ENCODE data around the gene CELF4. TPM values are rescaled to one million over a fixed set of nuclear protein-coding genes. Genes with fewer than 3 reads are reported as not detected.

The CELF4 gene
- total RNA-seq, 2 donors from 2014 or later = 1.4 TPM; not detected in 1

DNA sequence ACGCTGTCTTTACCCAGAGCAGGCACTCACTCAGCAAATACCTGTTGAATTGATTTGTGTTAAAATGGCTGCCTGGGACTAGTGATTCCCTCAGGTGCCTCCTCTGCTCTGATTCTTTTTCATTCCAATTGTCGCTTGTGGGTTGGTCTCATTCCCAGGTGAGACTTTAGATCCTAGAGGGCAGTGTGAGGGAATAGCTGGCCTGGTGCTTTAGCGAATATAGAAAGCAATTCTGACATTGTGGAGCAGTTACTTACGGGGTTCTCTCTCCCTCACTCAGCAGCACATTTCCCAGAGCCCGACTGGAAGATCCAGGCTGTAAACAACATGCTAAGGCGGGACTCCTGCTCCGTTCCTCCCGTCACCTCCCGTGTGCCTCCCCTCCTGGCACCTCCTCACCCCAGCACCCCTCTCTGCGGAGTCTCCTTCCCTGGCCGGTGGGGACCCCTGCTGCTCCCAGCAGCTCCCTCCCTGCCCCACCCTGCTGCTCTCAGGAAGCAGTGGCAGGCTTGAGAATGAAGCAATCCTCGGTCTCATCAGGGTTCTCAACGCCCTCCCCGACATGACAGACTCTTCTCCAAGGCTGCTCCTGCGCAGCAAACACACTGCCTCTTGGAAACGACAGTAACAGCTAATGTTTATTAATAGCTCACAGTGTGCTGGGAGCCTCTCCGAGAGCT lies 26.9 kb downstream of the CELF4 start:
- no peak overlapping the region for H3K9ac ChIP-seq (ENCODE audit: low read depth in 2 of 2, low read length in 2 of 2)
- TF ChIP-seq, protein P1, sequence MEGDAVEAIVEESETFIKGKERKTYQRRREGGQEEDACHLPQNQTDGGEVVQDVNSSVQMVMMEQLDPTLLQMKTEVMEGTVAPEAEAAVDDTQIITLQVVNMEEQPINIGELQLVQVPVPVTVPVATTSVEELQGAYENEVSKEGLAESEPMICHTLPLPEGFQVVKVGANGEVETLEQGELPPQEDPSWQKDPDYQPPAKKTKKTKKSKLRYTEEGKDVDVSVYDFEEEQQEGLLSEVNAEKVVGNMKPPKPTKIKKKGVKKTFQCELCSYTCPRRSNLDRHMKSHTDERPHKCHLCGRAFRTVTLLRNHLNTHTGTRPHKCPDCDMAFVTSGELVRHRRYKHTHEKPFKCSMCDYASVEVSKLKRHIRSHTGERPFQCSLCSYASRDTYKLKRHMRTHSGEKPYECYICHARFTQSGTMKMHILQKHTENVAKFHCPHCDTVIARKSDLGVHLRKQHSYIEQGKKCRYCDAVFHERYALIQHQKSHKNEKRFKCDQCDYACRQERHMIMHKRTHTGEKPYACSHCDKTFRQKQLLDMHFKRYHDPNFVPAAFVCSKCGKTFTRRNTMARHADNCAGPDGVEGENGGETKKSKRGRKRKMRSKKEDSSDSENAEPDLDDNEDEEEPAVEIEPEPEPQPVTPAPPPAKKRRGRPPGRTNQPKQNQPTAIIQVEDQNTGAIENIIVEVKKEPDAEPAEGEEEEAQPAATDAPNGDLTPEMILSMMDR (IDR thresholded peaks at IDR 0.05) = no peak
- no peaks in the 10 kb centered on the region for H3K9me3 ChIP-seq
- intact Hi-C loops (cut with DNase I) = loop anchor here (5.0 to 10.0 kb wide), 3 partner anchors 94 to 196 kb away; no protein-coding TSS in a partner anchor
- H3K4me3 ChIP-seq = no peak overlapping the region
- no peaks in the 10 kb centered on the region for H3K36me3 ChIP-seq
- H3K4me1 ChIP-seq = no peaks in the 10 kb centered on the region
- H3K27ac ChIP-seq = no peak overlapping the region
- no peak for DNase-seq
- H3K27me3 ChIP-seq = no peaks in the 10 kb centered on the region

DNA sequence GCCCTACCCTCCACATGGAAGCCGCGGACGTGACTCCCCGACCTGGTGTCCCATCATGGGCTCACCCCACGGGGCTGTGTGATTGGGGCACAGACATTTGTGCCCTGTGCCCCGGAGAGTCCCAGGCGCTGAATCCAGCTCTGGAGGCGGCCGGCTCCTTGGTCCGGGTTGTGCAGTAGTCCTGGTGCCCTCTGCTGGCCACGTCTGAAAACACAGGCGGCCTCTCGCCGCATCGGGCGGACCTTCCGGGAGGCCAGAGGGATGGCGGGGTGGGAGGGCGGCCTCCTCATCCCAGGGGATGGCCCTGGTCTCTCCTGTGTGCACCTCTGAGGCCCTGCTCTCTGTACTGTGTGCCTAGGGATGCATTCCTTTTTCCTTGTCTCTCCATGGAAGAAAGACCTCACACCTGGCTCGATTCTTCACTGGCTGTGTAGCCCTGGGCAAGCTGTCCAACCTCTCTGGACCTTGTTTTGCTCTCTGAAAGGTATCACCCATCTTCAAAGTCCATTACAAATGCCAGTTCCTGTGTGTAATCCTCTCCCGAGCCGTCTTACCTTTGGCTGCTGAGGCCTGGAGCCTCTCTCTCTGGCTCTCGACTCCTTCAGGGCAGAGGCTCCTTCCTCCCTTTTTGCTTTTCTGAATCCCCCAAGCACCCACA lies 27.6 kb downstream of the CELF4 start:
- Histone ChIP-seq H3K4me1 (no peaks in the 10 kb centered on the region), H3K9me3 (no peaks in the 10 kb centered on the region), H3K36me3 (no peaks in the 10 kb centered on the region), H3K9ac (ENCODE audit: low read depth in 2 of 2, low read length in 2 of 2) (no peak overlapping the region), H3K4me3 (no peak overlapping the region), H3K27me3 (no peaks in the 10 kb centered on the region), H3K27ac (no peak overlapping the region)
- DNase-seq = peak; percentile 58
- TF ChIP-seq, protein P1 (IDR thresholded peaks at IDR 0.05) = peak; percentile 84
- intact Hi-C loops (cut with DNase I) = loop anchor here (5.0 to 10.0 kb wide), 3 partner anchors 93 to 196 kb away; no protein-coding TSS in a partner anchor

DNA sequence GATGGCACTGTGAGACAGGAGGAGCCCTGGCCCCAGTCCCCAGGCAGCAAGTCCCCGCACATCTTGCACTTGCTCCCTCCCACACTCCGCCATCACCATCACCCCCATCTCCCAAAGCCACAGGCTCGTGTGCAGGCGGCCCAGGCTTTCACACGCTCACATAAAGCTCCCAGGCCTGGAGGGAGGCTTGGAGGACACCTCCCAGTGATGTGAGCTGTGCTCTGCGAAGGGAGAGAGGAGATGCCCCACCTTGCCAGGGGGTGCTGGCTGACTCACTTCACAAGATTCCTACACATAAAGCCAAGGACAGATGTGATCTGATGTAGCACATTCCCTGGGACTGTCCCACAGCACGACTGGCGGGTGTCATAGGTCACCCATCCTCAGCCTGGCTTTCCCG lies 28.9 kb downstream of the CELF4 start:
- no peaks in the 10 kb centered on the region for H3K9me3 ChIP-seq
- no peak overlapping the region for H3K27ac ChIP-seq
- intact Hi-C loops (cut with DNase I) = loop anchor here (5.0 to 10.0 kb wide), 3 partner anchors 92 to 194 kb away; no protein-coding TSS in a partner anchor
- no peaks in the 10 kb centered on the region for H3K4me1 ChIP-seq
- no peak overlapping the region for H3K4me3 ChIP-seq
- TF ChIP-seq, protein P1 (IDR thresholded peaks at IDR 0.05) = no peak
- no peak for DNase-seq
- H3K36me3 ChIP-seq = no peaks in the 10 kb centered on the region
- H3K9ac ChIP-seq (ENCODE audit: low read depth in 2 of 2, low read length in 2 of 2) = no peak overlapping the region
- H3K27me3 ChIP-seq = no peaks in the 10 kb centered on the region

DNA sequence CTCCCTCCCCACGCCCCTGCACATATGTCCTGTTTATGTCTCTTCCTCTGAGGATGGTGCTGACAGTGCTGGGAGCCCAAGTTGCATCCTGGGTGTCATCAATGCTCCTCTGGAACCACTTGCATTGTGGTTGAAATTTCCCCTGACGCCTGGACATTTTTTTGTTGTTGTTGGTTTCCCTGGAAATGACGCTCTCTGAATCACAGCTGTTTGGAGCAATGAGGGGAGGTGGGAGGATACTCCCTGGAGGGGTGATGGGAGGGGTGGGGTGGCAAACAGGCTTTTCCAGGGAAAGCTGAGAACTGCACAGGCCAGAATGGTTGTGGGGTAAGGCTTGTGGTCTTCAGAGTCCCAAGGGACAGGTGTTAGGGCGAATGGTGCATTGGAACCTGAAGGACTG lies 29.6 kb downstream of the CELF4 start:
- intact Hi-C loops (cut with DNase I) = loop anchor here (5.0 to 10.0 kb wide), 3 partner anchors 91 to 194 kb away; no protein-coding TSS in a partner anchor
- Histone ChIP-seq H3K9ac (ENCODE audit: low read depth in 2 of 2, low read length in 2 of 2) (no peak overlapping the region), H3K4me1 (no peaks in the 10 kb centered on the region), H3K36me3 (no peaks in the 10 kb centered on the region), H3K4me3 (no peak overlapping the region), H3K9me3 (no peaks in the 10 kb centered on the region), H3K27ac (no peak overlapping the region), H3K27me3 (no peaks in the 10 kb centered on the region)
- TF ChIP-seq, protein P1 (IDR thresholded peaks at IDR 0.05) = no peak
- no peak for DNase-seq

DNA sequence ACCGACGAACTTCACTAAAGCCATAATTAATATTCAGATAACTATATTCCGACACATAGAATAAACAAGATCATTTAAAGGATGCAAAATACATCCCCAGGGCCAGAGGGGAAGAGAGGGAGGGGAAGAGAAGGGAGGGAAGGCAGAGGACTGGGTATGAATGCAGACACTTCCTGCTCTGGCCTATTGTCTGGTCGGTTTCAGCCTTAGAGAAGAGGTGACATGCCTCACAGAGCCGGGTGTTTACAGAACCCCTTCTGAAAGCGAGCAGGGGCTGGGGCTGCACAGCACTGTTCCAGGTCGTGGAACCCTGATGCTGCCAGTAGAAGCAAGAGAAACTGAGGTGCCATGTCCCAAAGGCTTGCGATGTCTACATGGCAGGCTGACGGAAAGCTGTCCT lies 31.0 kb downstream of the CELF4 start:
- Histone ChIP-seq H3K9me3 (no peaks in the 10 kb centered on the region), H3K27me3 (no peaks in the 10 kb centered on the region), H3K4me1 (no peaks in the 10 kb centered on the region), H3K27ac (no peak overlapping the region), H3K36me3 (no peaks in the 10 kb centered on the region), H3K4me3 (no peak overlapping the region), H3K9ac (ENCODE audit: low read depth in 2 of 2, low read length in 2 of 2) (no peak overlapping the region)
- intact Hi-C loops (cut with DNase I) = loop anchor here (5.0 to 10.0 kb wide), 3 partner anchors 90 to 192 kb away; no protein-coding TSS in a partner anchor
- DNase-seq = no peak
- TF ChIP-seq, protein P1 (IDR thresholded peaks at IDR 0.05) = no peak

All from colonic mucosa (tissue), 4 donors.